A204.1 (cell line): ENCODE measurements around the gene MAPK1.
"Not testable (repeated sequence)": the region's sequence is repeated elsewhere in the genome, so short reads cannot be mapped to it uniquely, and the experiment has no call there.

Source experiments
- FAIRE-seq: peaks from 2 replicates; lab custom pipeline; 2012; peaks lifted over from hg19 to GRCh38; lab: Jason Lieb, UNC

Gene MAPK1

GRCh38 chr22:21724496-21724895, 142.9 kb downstream of the MAPK1 start:
- not testable (repeated sequence) for FAIRE-seq

GRCh38 chr22:21721195-21721852, 146.1 kb downstream of the MAPK1 start:
- not testable (repeated sequence) for FAIRE-seq

- not testable (repeated sequence) for FAIRE-seq
Measured at GRCh38 chr22:21720191-21720859, 147.1 kb downstream of the MAPK1 start.

- FAIRE-seq = no peak
Measured at GRCh38 chr22:21719024-21719423, 148.4 kb downstream of the MAPK1 start.

GRCh38 chr22:21718499-21718898, 148.9 kb downstream of the MAPK1 start:
- no peak for FAIRE-seq

- FAIRE-seq = not testable (repeated sequence)
Measured at GRCh38 chr22:21716395-21717122, 150.9 kb downstream of the MAPK1 start.

GRCh38 chr22:21714786-21715185, 152.7 kb downstream of the MAPK1 start:
- no peak for FAIRE-seq

- no peak for FAIRE-seq
Measured at GRCh38 chr22:21714059-21714770, 153.2 kb downstream of the MAPK1 start.

- no peak for FAIRE-seq
Measured at GRCh38 chr22:21713428-21714058, 153.9 kb downstream of the MAPK1 start.

GRCh38 chr22:21712751-21713427, 154.6 kb downstream of the MAPK1 start:
- no peak for FAIRE-seq

GRCh38 chr22:21711851-21712250, 155.6 kb downstream of the MAPK1 start:
- no peak for FAIRE-seq

- no peak for FAIRE-seq
Measured at GRCh38 chr22:21710156-21710555, 157.3 kb downstream of the MAPK1 start.

GRCh38 chr22:21709688-21710087, 157.8 kb downstream of the MAPK1 start:
- no peak for FAIRE-seq

- no peak for FAIRE-seq
Measured at GRCh38 chr22:21708960-21709359, 158.5 kb downstream of the MAPK1 start.

- no peak for FAIRE-seq
Measured at GRCh38 chr22:21707677-21708076, 159.8 kb downstream of the MAPK1 start.
